H9 (cell line): Measurements from ENCODE around the gene ELMOD2. TPM values are rescaled to one million over a fixed set of nuclear protein-coding genes. Genes with fewer than 3 reads are reported as not detected.
"Not testable (repeated sequence)": the region's sequence is repeated elsewhere in the genome, so short reads cannot be mapped to it uniquely, and the experiment has no call there.

Experiments
- DNase-seq: peaks from one replicate; pipeline ENCODE4 v3.0.0-alpha.2; 2017
- H2AFZ ChIP-seq: one replicate; pipeline ENCODE4 v1.6.1; 2013; ENCODE audit warnings: mild to moderate bottlenecking, low read length, control low read depth, moderate library complexity
- H2AK5ac ChIP-seq: 2 replicates; pipeline ENCODE4 v1.6.1; 2013; ENCODE audit warnings: low read length, control low read depth, mixed read lengths; ENCODE audit not compliant: insufficient read length
- H2BK120ac ChIP-seq: one replicate; pipeline ENCODE4 v1.6.1; 2013; ENCODE audit warnings: low read depth, mild to moderate bottlenecking, low read length, control low read depth, inconsistent platforms; ENCODE audit not compliant: poor library complexity, severe bottlenecking
- H2BK12ac ChIP-seq: 2 replicates; pipeline ENCODE4 v1.6.1; 2013; ENCODE audit warnings: low read length, control low read depth, mixed read lengths, low read depth; ENCODE audit not compliant: insufficient read length
- H2BK15ac ChIP-seq: 2 replicates; pipeline ENCODE4 v1.6.1; 2013; ENCODE audit warnings: low read depth, low read length, control low read depth
- H2BK20ac ChIP-seq: one replicate; pipeline ENCODE4 v1.6.1; 2013; ENCODE audit warnings: low read depth, mild to moderate bottlenecking, low read length, control low read depth, inconsistent platforms; ENCODE audit not compliant: poor library complexity, severe bottlenecking
- H2BK5ac ChIP-seq: 2 replicates; pipeline ENCODE4 v1.6.1; 2013; ENCODE audit warnings: low read length, control low read depth, mixed read lengths; ENCODE audit not compliant: insufficient read length
- H3K14ac ChIP-seq: 2 replicates; pipeline ENCODE4 v1.6.1; 2013; ENCODE audit warnings: low read length, control low read depth; ENCODE audit not compliant: insufficient read depth
- H3K18ac ChIP-seq: 2 replicates; pipeline ENCODE4 v1.6.1; 2013; ENCODE audit warnings: low read depth, mild to moderate bottlenecking, mixed read lengths, low read length, control low read depth; ENCODE audit not compliant: insufficient read length
- H3K23ac ChIP-seq: 2 replicates; pipeline ENCODE4 v1.6.1; 2013; ENCODE audit warnings: low read length, control low read depth, mixed read lengths, low read depth; ENCODE audit not compliant: insufficient read length
- H3K23me2 ChIP-seq: 2 replicates; pipeline ENCODE4 v1.6.1; 2013; ENCODE audit warnings: low read depth, mild to moderate bottlenecking, mixed read lengths, low read length, control low read depth; ENCODE audit not compliant: insufficient read length, poor library complexity, severe bottlenecking
- H3K27ac ChIP-seq: 2 replicates; pipeline ENCODE4 v1.5.1; 2013; ENCODE audit warnings: low read length, control low read depth, mixed read lengths, low read depth; ENCODE audit not compliant: insufficient read length
- H3K27me3 ChIP-seq: 2 replicates; pipeline ENCODE4 v1.6.1; 2013; ENCODE audit warnings: low read length, control low read depth, inconsistent platforms; ENCODE audit not compliant: insufficient read depth
- H3K4ac ChIP-seq: 2 replicates; pipeline ENCODE4 v1.6.1; 2013; ENCODE audit warnings: low read depth, mild to moderate bottlenecking, control low read depth, inconsistent platforms, low read length, moderate library complexity
- H3K4me1 ChIP-seq: 2 replicates; pipeline ENCODE4 v1.6.1; 2013; ENCODE audit warnings: low read length, control low read depth, inconsistent platforms; ENCODE audit not compliant: insufficient read depth
- H3K4me2 ChIP-seq: 2 replicates; pipeline ENCODE4 v1.6.1; 2013; ENCODE audit warnings: low read length, control low read depth, mixed read lengths; ENCODE audit not compliant: insufficient read length, insufficient read depth
- H3K56ac ChIP-seq: 2 replicates; pipeline ENCODE4 v1.6.1; 2013; ENCODE audit warnings: low read depth, mild to moderate bottlenecking, mixed read lengths, low read length, control low read depth; ENCODE audit not compliant: insufficient read length
- H3K79me1 ChIP-seq: 2 replicates; pipeline ENCODE4 v1.6.1; 2013; ENCODE audit warnings: low read depth, mild to moderate bottlenecking, moderate library complexity, low read length, control low read depth, inconsistent platforms; ENCODE audit not compliant: insufficient read depth, poor library complexity, severe bottlenecking
- H3K79me2 ChIP-seq: 2 replicates; pipeline ENCODE4 v1.6.1; 2013; ENCODE audit warnings: low read length, control low read depth, inconsistent platforms; ENCODE audit not compliant: insufficient read depth
- H3K9ac ChIP-seq: 2 replicates; pipeline ENCODE4 v1.6.1; 2013; ENCODE audit warnings: low read length, control low read depth, mixed read lengths; ENCODE audit not compliant: insufficient read length; ENCODE audit errors: extremely low read depth
- H3K9me3 ChIP-seq: one replicate; pipeline ENCODE4 v1.6.1; 2013; ENCODE audit warnings: low read depth, low read length, inconsistent platforms; ENCODE audit not compliant: control insufficient read depth
- H3T11ph ChIP-seq: one replicate; pipeline ENCODE4 v1.6.1; 2013; ENCODE audit warnings: mild to moderate bottlenecking, low read length, control low read depth, inconsistent platforms
- H4K20me1 ChIP-seq: one replicate; pipeline ENCODE4 v1.6.1; 2013; ENCODE audit not compliant: control insufficient read depth, insufficient read length, insufficient read depth
- H4K5ac ChIP-seq: 2 replicates; pipeline ENCODE4 v1.6.1; 2013; ENCODE audit warnings: low read depth, mild to moderate bottlenecking, mixed read lengths, low read length, control low read depth; ENCODE audit not compliant: insufficient read length
- H4K8ac ChIP-seq: replicated peaks from 2 replicates; pipeline ENCODE4 v1.6.1; 2013; ENCODE audit warnings: low read length, control low read depth, mixed read lengths, low read depth; ENCODE audit not compliant: insufficient read length
- H4K91ac ChIP-seq: 2 replicates; pipeline ENCODE4 v1.6.1; 2013; ENCODE audit warnings: low read depth, mild to moderate bottlenecking, moderate library complexity, mixed read lengths, low read length, control low read depth; ENCODE audit not compliant: insufficient read length
- H3K27ac Mint-ChIP-seq, 3 experiments: 2 replicates in 2 of 3; 3 replicates in 1 of 3; pipeline ENCODE4 v1.8.0; 2020 to 2021; ENCODE audit warnings: mixed read lengths in 3 of 3, mild to moderate bottlenecking in 1 of 3, moderate library complexity in 1 of 3
- H3K27me3 Mint-ChIP-seq: 2 replicates; pipeline ENCODE4 v1.8.0; 2021; ENCODE audit warnings: low read depth, mild to moderate bottlenecking, moderate library complexity, mixed read lengths
- H3K36me3 Mint-ChIP-seq, 3 experiments: 2 replicates in 2 of 3; 3 replicates in 1 of 3; pipeline ENCODE4 v1.8.0; 2020 to 2021; ENCODE audit warnings: low read depth in 3 of 3, mixed read lengths in 3 of 3; ENCODE audit not compliant: insufficient read depth in 1 of 3
- H3K4me1 Mint-ChIP-seq, 2 experiments: 2 replicates each; pipeline ENCODE4 v1.8.0; 2020; ENCODE audit warnings: mixed read lengths in 2 of 2
- H3K4me3 Mint-ChIP-seq, 2 experiments: 2 replicates in 1 of 2; 3 replicates in 1 of 2; pipeline ENCODE4 v1.8.0; 2020 to 2021; ENCODE audit warnings: mild to moderate bottlenecking in 2 of 2, mixed read lengths in 2 of 2, moderate library complexity in 1 of 2
- H3K9me3 Mint-ChIP-seq, 2 experiments: 2 replicates in 1 of 2; 3 replicates in 1 of 2; pipeline ENCODE4 v1.8.0; 2020; ENCODE audit warnings: mild to moderate bottlenecking in 2 of 2, mixed read lengths in 2 of 2, moderate library complexity in 1 of 2
- CTCF ChIP-seq: fragments of 200-600 bp; sonication (generic); conservative IDR thresholded peaks from 3 replicates; pipeline ENCODE4 v1.8.0; 2021; ENCODE audit warnings: antibody characterized with exemption, mild to moderate bottlenecking
- WGBS: extraction: QIAGEN DNeasy Blood & Tissue Kit; methylation state at CpG from one replicate; pipeline ENCODE4 v1.1.7; 2013; ENCODE audit warnings: missing lambda C conversion rate, low lambda C conversion rate, mixed read lengths; ENCODE audit not compliant: insufficient read length; ENCODE audit errors: extremely low coverage; 5-methylcytosine and 5-hydroxymethylcytosine counted together
- total RNA-seq: library from RNA; stranded (reverse); gene quantifications from 2 replicates; pipeline ENCODE4 v1.2.1, GENCODE V29; 2021

Gene ELMOD2
- total RNA-seq, 1 experiment from 2014 or later = 26.3 TPM

- Mint-ChIP-seq H3K27me3 (peaks cover 47% of the 10 kb centered on the region), H3K27ac (no peak overlapping the region)
- no peak overlapping the region for H2BK120ac ChIP-seq
Observed at GRCh38 chr4:140504261-140504660, 19.7 kb upstream of the ELMOD2 start.

DNA sequence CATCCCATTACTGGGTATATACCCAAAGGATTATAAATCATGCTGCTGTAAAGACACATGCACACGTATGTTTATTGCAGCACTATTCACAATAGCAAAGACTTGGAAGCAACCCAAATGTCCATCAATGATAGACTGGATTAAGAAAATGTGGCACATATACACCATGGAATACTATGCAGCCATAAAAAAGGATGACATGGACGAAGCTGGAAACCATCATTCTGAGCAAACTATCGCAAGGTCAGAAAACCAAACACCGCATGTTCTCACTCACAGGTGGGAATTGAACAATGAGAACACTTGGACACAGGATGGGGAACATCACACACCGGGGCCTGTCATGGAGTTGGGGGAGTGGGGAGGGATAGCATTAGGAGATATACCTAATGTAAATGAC lies 10.2 kb upstream of the ELMOD2 start:
- not testable (repeated sequence) for H2BK15ac ChIP-seq, H3K27ac Mint-ChIP-seq, H4K91ac ChIP-seq, H2BK5ac ChIP-seq, H2AFZ ChIP-seq, H3K4me2 ChIP-seq, H3K79me1 ChIP-seq, H3K79me2 ChIP-seq, H3K4me3 Mint-ChIP-seq, DNase-seq, H3K36me3 Mint-ChIP-seq, H3K27me3 ChIP-seq, H3K9ac ChIP-seq, H4K5ac ChIP-seq, H3K4ac ChIP-seq, H3K56ac ChIP-seq, H3T11ph ChIP-seq, H4K20me1 ChIP-seq, H4K8ac ChIP-seq, H3K27ac ChIP-seq, H3K4me1 ChIP-seq, H3K23me2 ChIP-seq, H3K23ac ChIP-seq, H3K9me3 ChIP-seq, H2BK20ac ChIP-seq, H3K14ac ChIP-seq, H2AK5ac ChIP-seq, H3K18ac ChIP-seq, H2BK12ac ChIP-seq, H2BK120ac ChIP-seq
- peaks cover 10 to 16% of the 10 kb centered on the region in 2 experiments for H3K9me3 Mint-ChIP-seq
- peaks cover 8 to 16% of the 10 kb centered on the region in 2 experiments for H3K4me1 Mint-ChIP-seq
- peaks cover 34% of the 10 kb centered on the region for H3K27me3 Mint-ChIP-seq
- WGBS = no CpG with 5 or more reads among the region's 5 CpGs

More at GRCh38 chr4:140504261-140504660, 19.7 kb upstream of the ELMOD2 start:
- Histone ChIP-seq H3K79me2 (no peaks in the 10 kb centered on the region), H3T11ph (no peak overlapping the region), H3K23ac (no peak overlapping the region), H4K5ac (no peak overlapping the region), H2AFZ (no peak overlapping the region), H3K9ac (no peak overlapping the region), H3K79me1 (no peaks in the 10 kb centered on the region), H3K23me2 (no peaks in the 10 kb centered on the region), H3K27me3 (peaks cover 5% of the 10 kb centered on the region; the same call in 1 of the 2 replicates), H4K8ac (no peak overlapping the region), H3K18ac (no peak overlapping the region), H3K14ac (no peak overlapping the region), H2BK20ac (no peak overlapping the region), H2BK5ac (no peak overlapping the region), H2BK15ac (no peak overlapping the region), H3K4me2 (no peak overlapping the region), H2AK5ac (no peak overlapping the region), H4K20me1 (no peaks in the 10 kb centered on the region), H3K56ac (no peak overlapping the region), H3K27ac (no peak overlapping the region), H3K4me1 (no peaks in the 10 kb centered on the region), H3K4ac (no peak overlapping the region), H4K91ac (no peak overlapping the region), H3K9me3 (peaks cover 9% of the 10 kb centered on the region), H2BK12ac (no peak overlapping the region)
- Mint-ChIP-seq H3K4me3 (no peak overlapping the region), H3K4me1 (no peaks in the 10 kb centered on the region), H3K36me3 (peaks cover 0 to 19% (median 6%) of the 10 kb centered on the region in 3 experiments; a peak in 6 of 7 replicates), H3K9me3 (peaks cover 20% of the 10 kb centered on the region in 2 experiments)
- no peak for DNase-seq
- TF ChIP-seq CTCF = no peak
